Stimulated activated CD4-positive, alpha-beta T cell treated with anti-CD3 and anti-CD28 coated beads, TNF-alpha, amount 100 ng/mL, for 1 hour (primary cell): ENCODE results near the gene ADARB1.

Source experiments
- DNase-seq, 3 donors: peaks; one replicate each; pipeline ENCODE4 v3.0.0-alpha.2; 2020; ENCODE audit warnings: low read depth in 3 of 3, low spot score in 1 of 3

The ADARB1 gene

GRCh38 chr21:45220714-45221490 lies 146.5 kb downstream of the ADARB1 start:
- DNase-seq: no peak

- DNase-seq: no peak
Observed at GRCh38 chr21:45222001-45222400, 147.6 kb downstream of the ADARB1 start.

GRCh38 chr21:45223236-45224185 lies 149.1 kb downstream of the ADARB1 start:
- DNase-seq: no peak

GRCh38 chr21:45224189-45224938 lies 150.0 kb downstream of the ADARB1 start:
- DNase-seq: peak in 1 of 3 donors; percentile 28

- DNase-seq: no peak
Observed at GRCh38 chr21:45225041-45225740, 150.8 kb downstream of the ADARB1 start.

- no peak for DNase-seq
Observed at GRCh38 chr21:45225741-45226327, 151.5 kb downstream of the ADARB1 start.

- DNase-seq: peak in 1 of 3 donors; percentile 5
Observed at GRCh38 chr21:45226540-45227326, 152.4 kb downstream of the ADARB1 start.

- DNase-seq: no peak
Observed at GRCh38 chr21:45227735-45228134, 153.4 kb downstream of the ADARB1 start.

- DNase-seq: peak in 2 of 3 donors; percentile 16 to 37
Observed at GRCh38 chr21:45228171-45228641, 153.8 kb downstream of the ADARB1 start.

- DNase-seq: no peak
Observed at GRCh38 chr21:45228656-45229240, 154.4 kb downstream of the ADARB1 start.

GRCh38 chr21:45231705-45232104 lies 157.3 kb downstream of the ADARB1 start:
- no peak for DNase-seq

GRCh38 chr21:45234127-45234526 lies 159.7 kb downstream of the ADARB1 start:
- DNase-seq: no peak

GRCh38 chr21:45234965-45235364 lies 160.6 kb downstream of the ADARB1 start:
- DNase-seq: no peak

- no peak for DNase-seq
Observed at GRCh38 chr21:45235488-45235887, 161.1 kb downstream of the ADARB1 start.

- DNase-seq: no peak
Observed at GRCh38 chr21:45236481-45236880, 162.1 kb downstream of the ADARB1 start.

GRCh38 chr21:45237401-45237800 lies 163.0 kb downstream of the ADARB1 start:
- no peak for DNase-seq

GRCh38 chr21:45241357-45241756 lies 167.0 kb downstream of the ADARB1 start:
- no peak for DNase-seq

- DNase-seq: no peak
Observed at GRCh38 chr21:45243603-45244002, 169.2 kb downstream of the ADARB1 start.

GRCh38 chr21:45244799-45245340 lies 170.5 kb downstream of the ADARB1 start:
- no peak for DNase-seq
